Brain microvascular endothelial cell (primary cell): ENCODE data around the gene ZP3.

ENCODE experiments used
- DNase-seq: peaks from one replicate; pipeline ENCODE4 v3.0.0-alpha.2; 2020
- H3K27ac ChIP-seq: fragments of 250-450 bp; sonication (Bioruptor Pico); 2 replicates; pipeline ENCODE4 v1.5.1; 2020; ENCODE audit warnings: mild to moderate bottlenecking, moderate library complexity
- H3K27me3 ChIP-seq: fragments of 250-450 bp; sonication (Bioruptor Pico); replicated peaks from 2 replicates; pipeline ENCODE4 v1.5.1; 2020; ENCODE audit warnings: mild to moderate bottlenecking
- H3K36me3 ChIP-seq: fragments of 250-450 bp; sonication (Bioruptor Pico); replicated peaks from 2 replicates; pipeline ENCODE4 v1.5.1; 2020; ENCODE audit warnings: mild to moderate bottlenecking
- H3K4me3 ChIP-seq: 2 replicates; pipeline ENCODE4 v1.5.1; 2011; ENCODE audit warnings: low read depth, mild to moderate bottlenecking, control low read depth, low read length, moderate library complexity
- in situ Hi-C: cut with HindIII; loops from 2 replicates; pipeline ENCODE4 v1.10.0; 2017; ENCODE audit warnings: low sequenced_read_pairs, low pct_ligation_motif_present
- TF ChIP-seq, protein P1 (sequence below): IDR thresholded peaks from 2 replicates; pipeline ENCODE4 v1.5.1; 2011; ENCODE audit warnings: low read depth, mild to moderate bottlenecking, moderate library complexity, low read length, control low read depth, inconsistent platforms; ENCODE audit errors: missing control alignments

ZP3 gene

DNA sequence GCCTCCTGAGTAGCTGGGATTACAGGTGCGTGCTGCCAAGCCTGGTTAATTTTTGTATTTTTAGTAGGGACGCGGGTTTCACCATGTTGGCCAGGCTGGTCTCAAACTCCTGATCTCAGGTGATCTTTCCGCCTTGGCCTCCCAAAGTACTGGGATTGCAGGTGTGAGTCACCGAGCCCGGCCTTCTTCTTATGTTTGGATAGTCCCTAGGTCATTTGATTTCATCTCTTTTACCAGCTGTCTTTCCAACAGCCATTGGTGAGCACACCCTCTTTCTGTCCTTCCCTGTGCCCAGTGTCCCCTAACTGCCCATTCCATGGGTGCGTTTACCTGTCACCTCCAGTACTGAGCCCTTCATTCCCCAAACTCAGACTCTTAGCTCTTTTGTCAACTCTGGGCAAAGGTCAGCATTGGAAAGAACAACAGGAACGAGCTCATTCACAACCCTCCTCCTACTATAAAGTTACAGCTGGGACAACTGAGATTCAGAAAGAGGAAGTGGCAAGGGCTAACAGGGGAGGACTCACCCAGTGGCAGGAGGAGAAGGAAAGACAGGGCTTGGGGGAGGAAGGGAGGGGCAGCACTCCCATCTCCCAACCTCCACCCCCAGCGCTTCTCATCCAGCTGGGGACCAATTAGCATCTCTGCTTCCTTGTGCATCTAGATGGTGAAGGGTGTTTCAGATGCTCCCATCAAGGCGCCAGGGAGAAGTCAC lies 20.8 kb upstream of the ZP3 start:
- in situ Hi-C loops, result no loop called here
- H3K27ac ChIP-seq, result no peak overlapping the region
- DNase-seq, result no peak
- no peaks in the 10 kb centered on the region for H3K27me3 ChIP-seq
- H3K36me3 ChIP-seq, result no peaks in the 10 kb centered on the region
- H3K4me3 ChIP-seq, result no peak overlapping the region
- TF ChIP-seq, protein P1, sequence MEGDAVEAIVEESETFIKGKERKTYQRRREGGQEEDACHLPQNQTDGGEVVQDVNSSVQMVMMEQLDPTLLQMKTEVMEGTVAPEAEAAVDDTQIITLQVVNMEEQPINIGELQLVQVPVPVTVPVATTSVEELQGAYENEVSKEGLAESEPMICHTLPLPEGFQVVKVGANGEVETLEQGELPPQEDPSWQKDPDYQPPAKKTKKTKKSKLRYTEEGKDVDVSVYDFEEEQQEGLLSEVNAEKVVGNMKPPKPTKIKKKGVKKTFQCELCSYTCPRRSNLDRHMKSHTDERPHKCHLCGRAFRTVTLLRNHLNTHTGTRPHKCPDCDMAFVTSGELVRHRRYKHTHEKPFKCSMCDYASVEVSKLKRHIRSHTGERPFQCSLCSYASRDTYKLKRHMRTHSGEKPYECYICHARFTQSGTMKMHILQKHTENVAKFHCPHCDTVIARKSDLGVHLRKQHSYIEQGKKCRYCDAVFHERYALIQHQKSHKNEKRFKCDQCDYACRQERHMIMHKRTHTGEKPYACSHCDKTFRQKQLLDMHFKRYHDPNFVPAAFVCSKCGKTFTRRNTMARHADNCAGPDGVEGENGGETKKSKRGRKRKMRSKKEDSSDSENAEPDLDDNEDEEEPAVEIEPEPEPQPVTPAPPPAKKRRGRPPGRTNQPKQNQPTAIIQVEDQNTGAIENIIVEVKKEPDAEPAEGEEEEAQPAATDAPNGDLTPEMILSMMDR, result no peak

DNA sequence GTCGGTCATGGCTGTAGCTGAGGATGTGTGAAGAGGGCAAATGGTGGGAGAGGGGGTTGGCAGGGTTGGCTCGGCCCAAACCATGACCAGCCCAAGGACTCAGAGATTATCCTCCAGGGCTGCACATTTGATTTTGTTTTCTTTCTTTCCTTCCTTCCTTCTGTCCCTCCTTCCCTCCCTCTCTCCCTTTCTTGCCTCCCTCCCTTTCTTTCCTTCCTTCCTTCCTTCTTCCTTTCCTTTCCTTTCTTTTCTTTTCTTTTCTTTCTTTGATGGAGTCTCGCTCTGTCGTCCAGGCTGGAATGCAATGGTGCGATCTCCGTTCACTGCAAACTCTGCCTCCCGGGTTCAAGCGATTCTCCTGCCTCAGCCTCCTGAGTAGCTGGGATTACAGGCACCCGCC lies 19.0 kb upstream of the ZP3 start:
- H3K4me3 ChIP-seq, result no peak overlapping the region
- H3K27ac ChIP-seq, result no peak overlapping the region
- DNase-seq, result no peak
- TF ChIP-seq, protein P1, result no peak
- H3K36me3 ChIP-seq, result no peaks in the 10 kb centered on the region
- no peaks in the 10 kb centered on the region for H3K27me3 ChIP-seq
- in situ Hi-C loops, result no loop called here

DNA sequence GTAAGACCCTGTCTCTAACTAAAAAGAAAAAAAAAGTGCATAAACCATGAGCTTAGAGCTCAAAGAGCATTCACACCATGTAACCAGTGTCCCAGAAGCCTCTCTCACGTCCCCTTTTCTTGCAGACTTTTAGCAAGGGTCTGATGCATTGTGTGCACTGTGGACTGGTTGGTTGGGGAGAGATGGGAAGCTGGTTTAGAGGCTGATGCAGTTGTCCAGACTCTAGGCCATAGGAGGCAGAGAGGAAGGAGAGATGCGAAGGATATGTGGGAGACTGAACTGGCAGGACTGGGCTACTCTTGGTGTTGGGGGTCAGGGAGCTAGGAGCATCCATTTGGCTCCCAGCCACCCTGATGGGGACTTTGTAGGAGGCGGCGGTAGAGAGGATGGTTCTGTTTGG lies 17.0 kb upstream of the ZP3 start:
- in situ Hi-C loops, result no loop called here
- Histone ChIP-seq H3K27ac (no peak overlapping the region), H3K4me3 (no peak overlapping the region), H3K36me3 (no peaks in the 10 kb centered on the region), H3K27me3 (no peaks in the 10 kb centered on the region)
- no peak for DNase-seq
- TF ChIP-seq, protein P1, result no peak

DNA sequence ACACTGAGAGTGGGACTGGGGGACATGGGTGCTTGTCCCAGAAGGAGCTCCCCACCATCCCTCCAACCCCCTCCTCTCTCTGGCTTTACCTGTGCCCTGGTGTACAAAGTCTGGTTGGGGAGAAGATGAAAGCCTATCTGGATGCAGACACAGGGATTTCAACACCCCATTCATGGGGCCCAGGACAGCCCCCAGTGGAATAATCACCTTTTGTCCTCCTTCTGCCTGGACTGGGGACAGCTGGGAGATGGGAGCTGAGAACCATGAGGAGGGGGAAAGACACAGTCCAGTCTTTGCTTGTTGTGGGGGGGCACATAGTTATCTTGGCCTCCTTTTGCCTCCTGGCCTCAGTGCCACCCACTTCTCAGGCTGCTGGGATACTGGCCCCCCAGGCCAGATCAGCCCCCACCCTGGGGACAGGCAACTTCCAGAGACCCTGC lies 16.6 kb upstream of the ZP3 start:
- TF ChIP-seq, protein P1, result no peak
- H3K36me3 ChIP-seq, result no peaks in the 10 kb centered on the region
- no peak for DNase-seq
- H3K27ac ChIP-seq, result no peak overlapping the region
- H3K27me3 ChIP-seq, result no peaks in the 10 kb centered on the region
- in situ Hi-C loops, result no loop called here
- no peak overlapping the region for H3K4me3 ChIP-seq

DNA sequence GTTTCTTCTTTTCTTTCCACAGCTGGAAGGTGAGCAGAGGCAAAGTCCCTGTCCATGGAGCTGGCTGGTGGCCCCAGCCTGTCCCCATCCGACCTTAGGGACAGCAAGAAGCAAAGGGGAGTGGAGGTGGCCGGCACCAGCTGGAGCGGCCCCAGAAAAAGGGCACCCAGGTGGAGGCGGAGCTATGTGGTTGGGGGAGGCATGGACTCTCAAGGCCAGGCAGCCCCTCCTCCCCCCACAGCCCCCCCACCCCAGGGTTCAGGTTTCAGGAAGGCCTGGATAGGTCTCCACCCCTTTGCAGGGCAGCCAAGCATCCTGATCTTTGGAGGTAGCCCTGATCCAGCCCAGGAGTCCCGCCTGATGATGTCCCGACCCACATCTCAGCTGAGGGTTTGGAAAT lies 15.2 kb upstream of the ZP3 start, which contains the start of gene SSC4D:
Gene SSC4D (minus strand): TSS at position 161 of the 400 bp plus-strand sequence. CDS start 5,258 bp downstream, outside the sequence.
- Histone ChIP-seq H3K36me3 (no peaks in the 10 kb centered on the region), H3K4me3 (no peak within 1 kb of the TSS), H3K27ac (no peak within 1 kb of the TSS), H3K27me3 (no peaks in the 10 kb centered on the region)
- DNase-seq, result no peak
- TF ChIP-seq, protein P1, result no peak
- in situ Hi-C loops, result no loop called here

DNA sequence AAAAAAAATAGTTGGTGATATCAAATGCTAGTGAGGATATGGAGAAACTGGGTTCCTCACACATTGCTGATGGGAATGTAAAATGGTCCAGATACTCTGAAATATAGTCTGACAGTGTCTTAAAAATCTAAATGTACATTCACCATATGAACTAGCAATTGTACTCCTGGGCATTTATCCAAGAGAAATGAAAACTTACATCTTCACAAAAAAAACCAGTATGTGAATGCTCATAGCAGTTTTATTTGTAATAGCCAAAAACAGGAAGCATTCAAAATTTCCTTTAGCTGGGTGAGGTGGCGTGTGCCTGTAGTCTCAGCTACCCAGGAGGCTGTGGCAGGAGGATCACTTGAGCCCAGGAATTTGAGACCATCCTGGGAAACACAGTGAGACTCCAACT lies 13.1 kb upstream of the ZP3 start:
- no peak for DNase-seq
- TF ChIP-seq, protein P1, result no peak
- Histone ChIP-seq H3K36me3 (no peaks in the 10 kb centered on the region), H3K4me3 (no peak overlapping the region), H3K27me3 (no peaks in the 10 kb centered on the region), H3K27ac (no peak overlapping the region)
- in situ Hi-C loops, result no loop called here
